NCI-H748 (cell line): Measurements from ENCODE around the gene MAGI1.
"Not testable (repeated sequence)": the region's sequence is repeated elsewhere in the genome, so short reads cannot be mapped to it uniquely, and the experiment has no call there.

Experiments
- DNase-seq: peaks from one replicate; lab custom pipeline; 2025; ENCODE audit not compliant: unreplicated experiment; lab: John Stamatoyannopoulos, UW

Gene MAGI1

DNA sequence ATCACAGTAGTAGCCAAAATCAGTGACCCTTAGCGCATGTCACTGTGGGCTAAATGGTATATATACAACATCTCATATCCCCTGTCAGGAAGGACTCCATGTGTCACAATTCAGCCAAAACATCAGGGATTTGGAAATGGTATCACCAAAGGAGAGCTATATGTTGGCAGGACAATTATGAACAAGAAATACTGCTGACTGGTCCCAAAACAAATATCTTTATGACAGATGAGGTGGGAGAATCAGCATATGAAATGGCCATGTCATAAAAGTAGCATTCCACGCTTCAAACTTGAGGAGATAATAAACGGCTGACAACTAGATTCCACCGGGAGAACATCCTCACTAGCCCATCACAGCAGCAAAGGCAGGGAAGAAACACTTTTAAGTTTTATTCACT, 158.4 kb downstream of the MAGI1 start:
- DNase-seq: no peak

DNA sequence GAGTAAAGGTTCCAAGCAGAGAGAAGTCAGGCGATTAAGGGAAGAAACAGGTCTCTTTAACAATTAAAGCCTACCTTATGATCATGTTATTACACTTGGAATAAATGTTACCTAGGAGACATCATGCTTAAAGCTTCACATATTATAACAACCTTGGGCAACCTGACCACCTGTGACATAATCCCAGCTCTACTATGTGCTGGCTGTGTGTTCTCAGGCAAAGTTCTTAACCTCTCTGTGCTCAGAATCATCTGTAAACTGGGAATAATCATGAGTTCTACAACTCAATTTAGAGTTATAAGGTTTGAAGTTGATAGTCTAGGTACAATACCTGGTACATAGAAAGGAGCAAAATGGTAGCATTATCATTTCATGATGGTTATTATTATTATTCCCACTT, 159.3 kb downstream of the MAGI1 start:
- DNase-seq: no peak

DNA sequence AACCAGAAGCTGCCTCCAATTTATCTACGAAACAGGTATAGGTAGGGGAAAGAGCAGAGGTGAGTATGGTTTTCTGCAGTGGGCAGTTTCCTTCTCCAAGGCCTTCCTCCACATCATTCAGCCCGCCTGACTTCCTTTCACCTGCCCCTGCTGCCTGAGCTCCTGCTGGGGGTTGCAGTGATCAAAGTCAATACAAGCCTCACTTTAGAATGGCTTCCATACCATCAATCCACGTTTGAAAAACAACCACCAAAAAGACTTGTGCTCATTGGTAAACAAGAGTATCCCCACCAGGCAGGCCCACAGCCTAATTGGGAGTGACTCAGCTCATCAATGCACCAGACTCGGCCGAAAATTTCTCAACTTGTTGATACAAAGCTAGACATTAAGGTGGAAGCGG, 159.9 kb downstream of the MAGI1 start:
- DNase-seq: peak; percentile 65

DNA sequence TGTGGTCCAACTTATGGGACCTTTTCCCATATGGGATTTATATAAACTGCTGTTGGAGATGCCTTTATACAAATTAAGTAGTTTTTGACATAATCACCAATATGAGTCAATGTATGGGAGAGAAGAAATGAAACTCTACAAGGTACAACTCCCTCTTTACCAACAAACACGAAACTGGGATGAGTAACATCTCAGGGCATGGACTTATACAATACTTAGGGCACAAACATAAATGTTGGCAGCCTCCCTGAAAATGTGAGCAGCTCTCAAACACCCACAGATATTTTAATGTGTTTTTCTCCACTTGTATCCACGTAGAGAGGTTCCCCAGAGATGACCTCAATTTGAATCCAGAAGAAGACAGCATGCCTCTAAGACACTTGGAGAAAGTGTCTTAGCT, 161.6 kb downstream of the MAGI1 start:
- DNase-seq: no peak

DNA sequence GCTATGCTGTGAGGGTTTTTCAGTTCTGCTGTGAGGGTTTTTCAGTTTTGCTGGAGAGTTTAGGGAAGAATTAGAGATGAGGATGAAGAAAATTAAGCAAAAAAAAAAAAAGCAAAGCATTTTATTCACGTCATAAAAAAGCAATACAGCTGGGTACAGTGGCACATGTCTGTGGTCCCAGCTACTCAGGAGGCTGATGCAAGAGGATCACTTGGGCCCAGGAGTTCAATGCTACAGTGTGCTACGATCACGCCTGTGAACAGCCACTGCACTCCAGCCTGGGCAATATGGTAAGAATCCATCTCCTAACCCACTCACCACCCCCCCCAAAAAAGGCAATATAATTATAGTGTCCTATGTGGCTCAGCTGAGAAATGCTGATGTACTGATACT, 162.7 kb downstream of the MAGI1 start:
- no peak for DNase-seq

DNA sequence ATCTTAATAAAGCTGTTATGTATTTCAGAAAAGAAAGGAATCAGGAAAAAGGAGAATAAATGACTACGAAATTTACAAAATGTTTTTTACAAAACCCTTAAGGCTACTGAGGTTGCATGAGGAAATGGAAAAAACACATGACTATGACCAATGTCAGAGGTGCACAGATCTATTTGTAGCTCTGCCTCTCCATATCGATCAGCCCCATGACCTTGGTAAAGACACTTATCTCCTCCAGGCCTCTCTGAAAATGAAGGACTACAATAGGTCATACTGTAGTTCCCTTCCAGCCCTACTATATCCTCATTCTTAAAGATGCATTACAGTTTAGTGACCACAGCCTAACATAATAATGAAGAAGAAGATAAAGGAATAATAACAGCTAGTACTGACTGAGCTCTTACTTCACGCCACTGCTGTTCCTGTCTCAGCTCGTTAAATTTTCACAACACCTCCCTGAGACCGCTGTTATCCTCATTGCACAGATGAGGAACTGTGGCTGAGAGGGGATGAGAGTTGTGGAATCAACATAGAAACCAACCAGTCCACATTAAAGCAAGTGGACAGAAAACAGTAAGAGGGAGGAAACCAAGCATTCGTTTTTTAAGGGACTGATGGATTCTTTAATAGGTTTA, 163.2 kb downstream of the MAGI1 start:
- DNase-seq: no peak

DNA sequence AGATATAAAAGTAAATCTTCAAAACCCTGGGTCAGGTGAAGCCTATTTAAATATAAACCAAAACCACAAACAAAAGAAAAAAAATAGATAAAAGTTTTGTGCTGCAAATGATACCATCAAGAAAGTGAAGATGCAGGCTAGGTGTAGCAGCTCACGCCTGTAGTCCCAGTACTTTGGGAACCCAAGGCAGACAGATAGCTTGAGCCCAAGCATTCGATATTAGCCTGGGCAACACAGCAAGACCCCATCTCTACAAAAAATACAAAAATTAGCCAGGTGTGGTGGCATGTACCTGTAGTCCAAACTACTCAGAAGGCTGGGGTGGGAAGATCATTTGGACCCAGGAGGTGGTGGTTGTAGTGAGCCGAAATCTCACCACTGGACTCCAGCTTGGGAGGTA, 164.8 kb downstream of the MAGI1 start:
- no peak for DNase-seq

DNA sequence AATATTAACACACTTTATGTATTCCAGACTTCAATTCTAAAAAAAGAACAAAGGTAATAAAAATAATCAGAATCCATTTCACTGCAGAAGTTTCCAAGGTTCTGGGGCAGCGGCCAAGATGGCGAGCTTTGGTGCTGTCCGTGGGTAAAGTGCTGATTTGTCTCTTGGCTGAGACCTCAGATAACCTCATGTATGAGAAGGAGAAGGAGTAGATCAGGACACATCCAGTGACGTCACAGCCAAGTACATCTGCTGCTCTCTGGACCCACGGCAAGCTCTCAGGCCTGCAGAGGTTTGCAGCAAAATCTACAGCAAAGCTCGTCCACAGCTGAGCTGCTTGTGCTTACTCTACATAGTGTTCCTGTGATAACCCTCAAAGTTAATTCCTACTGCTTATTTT, 165.7 kb downstream of the MAGI1 start:
- no peak for DNase-seq

DNA sequence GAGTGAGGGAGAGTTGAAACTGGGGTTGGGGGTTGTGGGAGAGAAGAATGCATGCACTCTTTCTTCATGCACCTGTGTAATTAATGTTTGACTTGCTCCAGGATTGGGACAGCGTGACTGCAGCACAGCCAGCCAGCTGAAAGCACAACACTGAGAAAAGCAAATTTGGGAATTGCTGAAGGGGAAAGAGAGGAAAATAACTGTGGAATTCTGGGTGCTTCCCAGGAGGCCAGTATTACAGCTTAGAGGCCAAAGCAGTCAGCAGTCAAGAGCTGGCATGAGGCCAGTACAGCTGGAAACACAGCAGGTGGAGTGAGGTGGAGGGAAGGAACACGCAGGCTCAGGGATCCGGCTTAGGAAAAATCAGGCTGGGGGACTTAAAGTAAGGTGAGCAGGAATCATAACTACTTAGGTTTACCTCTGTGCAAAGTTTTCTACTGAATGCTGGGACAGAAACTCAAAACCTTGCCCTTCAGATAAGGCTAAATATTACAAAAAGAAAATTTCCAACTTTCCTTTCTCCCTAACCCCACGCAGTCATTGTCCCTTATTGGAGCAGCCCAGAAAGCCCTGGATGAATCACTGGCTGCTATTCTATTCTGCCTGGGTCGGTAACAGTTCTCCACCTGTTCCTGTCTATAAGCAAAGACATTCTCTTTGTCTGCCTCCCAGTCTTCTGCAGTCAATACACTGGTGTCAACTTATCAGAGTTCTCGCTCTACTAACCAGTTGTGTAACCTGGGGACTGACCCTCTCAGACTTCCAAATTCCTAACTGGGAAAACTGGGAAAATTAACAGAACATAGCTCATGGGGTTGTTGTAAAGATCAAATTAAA, 167.2 kb downstream of the MAGI1 start:
- DNase-seq: peak; percentile 86

DNA sequence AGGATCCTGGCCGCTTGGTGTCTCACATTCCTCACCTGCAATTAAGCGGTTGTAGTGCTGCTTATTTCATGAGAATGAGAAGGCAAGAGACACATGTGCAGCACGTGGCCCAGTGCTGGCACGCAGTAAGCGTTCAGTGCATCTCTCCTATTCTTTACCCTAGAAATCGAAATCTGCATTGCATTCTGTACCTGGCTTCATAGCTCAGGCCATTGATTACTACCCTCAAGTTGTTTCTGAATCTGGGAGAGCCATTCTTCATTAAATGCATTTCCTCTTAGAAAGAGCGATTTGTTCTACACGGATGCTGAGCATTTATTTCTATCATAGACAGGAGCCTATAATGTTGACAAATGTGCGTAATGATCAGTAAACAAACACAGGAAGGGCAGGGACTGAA, 168.9 kb downstream of the MAGI1 start:
- DNase-seq: peak; percentile 19

DNA sequence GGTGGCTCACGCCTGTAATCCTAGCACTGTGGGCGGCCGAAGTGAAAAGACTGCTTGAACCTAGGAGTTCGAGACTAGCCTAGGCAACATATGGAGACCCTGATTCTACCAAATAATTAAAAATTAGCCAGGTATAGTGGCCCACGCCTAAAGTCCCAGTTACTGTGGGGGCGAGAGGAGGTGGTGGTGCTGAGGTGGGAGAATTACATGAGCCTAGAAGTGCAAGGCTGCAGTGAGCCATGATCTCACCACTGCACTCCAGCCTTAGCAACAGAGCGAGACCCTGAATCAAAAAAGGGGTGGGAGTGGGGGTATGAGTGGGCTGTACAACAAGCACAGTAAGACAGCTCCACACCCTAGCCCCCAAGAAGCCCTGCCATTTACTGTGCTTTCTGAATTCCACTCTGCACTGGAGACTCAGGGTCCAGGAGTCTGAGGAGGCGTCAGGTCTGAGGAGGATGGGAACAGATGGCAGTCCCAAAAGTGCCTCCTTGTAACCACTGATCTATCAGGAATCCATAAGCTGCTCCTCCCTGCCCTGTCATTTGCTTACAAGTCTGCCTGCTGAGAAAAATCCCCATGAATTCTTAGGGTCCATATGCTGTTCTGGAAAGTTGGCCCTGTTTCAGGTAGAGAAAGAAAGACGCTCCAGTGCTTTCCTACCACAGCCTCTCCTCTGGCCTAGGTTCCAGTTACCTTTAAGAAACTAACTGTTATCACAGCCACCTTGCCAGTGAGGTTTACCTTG, 171.1 kb downstream of the MAGI1 start:
- no peak for DNase-seq

DNA sequence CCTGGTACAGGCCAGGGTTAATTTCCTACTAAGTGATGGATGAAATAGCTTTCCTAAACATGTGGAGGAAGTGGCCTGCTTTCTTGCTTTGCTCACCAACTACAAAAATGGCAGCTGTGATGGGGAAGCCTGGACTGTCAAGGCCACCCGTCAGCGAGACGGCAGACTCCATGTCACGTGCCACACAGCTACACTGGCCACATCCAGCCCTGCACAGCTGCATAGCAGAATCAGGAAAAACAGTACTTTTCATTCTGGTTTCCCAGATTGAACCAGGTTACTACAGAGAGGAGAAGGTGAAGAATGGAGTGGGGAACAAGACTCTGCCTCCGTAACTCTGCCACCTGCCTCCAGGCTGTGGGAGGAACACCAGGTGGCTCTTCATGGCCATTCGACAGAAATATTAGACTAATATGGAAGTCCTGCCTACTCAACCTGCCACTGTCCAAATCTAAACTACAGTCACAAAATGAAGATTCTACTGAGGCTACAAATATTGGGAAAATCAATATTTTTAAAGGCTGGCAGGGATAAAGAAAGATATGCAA, 174.3 kb downstream of the MAGI1 start:
- DNase-seq: no peak

DNA sequence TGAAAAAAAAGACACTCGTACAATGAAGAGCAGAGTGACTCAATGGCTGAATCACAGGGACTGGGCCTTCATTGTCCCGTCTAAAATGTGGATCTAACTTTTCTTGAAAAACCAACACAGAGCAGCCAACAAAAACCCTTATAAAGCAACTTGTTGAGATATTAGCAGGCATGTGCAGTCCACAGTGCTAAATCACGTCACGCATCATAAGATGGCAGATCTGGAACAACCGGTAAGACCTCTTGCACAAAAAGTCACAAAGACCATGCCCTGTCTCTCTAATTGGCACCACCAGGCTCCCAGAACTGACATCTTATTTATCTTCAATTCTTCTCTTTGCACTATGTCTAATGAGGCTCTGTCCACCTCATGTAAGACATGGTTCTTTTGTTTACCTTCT, 177.0 kb downstream of the MAGI1 start:
- DNase-seq: no peak

DNA sequence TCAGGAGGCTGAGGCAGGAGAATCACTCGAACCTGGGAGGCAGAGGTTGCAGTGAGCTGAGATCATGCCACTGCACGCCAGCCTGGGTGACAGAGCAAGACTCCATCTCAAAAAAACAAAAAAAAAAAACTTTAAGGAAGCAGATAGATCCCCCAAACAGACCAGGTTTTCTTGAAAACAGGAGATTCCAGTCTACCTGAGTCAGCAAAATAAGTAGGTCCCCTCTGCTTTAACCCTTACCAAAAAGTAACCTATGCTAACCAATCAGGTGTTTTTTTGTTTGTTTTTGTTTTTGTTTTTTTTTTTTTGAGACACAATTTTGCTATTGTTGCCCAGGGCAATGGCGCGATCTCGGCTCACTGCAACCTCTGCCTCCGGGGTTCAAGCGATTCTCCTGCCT, 179.1 kb downstream of the MAGI1 start:
- DNase-seq: not testable (repeated sequence)

DNA sequence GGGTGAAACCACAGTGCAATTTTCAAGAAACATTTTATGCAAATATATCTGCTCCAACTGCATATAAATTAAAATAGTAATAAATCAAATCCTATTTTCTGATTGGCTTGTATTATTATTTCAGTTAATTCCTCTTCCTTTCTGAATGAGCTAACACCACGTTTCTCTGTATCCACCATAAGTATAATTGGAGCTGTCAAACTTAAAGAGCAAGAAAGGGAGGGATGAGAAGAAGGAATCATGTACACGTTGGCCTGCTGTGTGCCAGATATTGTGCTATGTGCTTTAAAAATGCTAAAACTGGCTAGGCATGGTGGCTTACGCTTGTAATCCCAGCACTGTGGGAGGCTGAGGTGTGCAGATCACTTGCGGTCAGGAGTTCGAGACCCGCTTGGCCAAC, 180.0 kb downstream of the MAGI1 start:
- DNase-seq: no peak

DNA sequence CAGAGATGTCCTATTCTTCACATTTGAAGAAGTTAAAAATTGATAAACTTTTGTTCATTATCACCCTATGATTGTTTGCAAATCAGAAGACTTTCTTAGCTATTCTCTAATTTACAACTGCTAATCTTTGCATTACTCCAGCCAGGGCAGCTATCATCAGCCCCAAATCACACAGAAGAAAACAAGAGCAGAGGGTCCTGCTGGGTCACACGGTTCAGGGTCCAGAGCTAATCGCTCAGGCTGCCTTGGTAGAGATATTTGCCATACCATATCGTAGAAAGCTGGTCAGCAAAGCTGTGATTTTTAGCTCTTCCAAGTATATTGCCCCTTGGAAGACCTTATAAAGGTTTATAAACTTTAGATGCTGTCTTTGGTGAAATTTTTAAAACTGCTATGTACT, 181.4 kb downstream of the MAGI1 start:
- DNase-seq: no peak

DNA sequence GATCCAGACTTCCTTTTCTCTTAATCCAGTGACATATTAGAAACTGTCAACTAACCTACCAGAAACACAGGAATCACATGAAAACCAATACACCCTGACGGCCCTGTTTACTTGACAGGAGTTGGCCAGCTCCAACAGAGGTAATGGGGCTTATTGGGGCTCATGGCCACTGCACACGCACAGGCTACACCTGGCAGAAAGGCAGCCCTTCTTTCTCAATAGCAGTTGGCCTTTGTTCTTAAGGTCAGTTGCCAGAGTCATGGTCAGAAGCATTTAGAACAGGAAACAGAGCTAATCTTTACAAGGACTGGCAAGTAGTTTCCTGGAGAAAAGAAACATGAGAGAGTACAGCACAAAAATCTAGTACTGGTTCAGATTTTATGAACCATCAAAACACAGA, 181.8 kb downstream of the MAGI1 start:
- no peak for DNase-seq

DNA sequence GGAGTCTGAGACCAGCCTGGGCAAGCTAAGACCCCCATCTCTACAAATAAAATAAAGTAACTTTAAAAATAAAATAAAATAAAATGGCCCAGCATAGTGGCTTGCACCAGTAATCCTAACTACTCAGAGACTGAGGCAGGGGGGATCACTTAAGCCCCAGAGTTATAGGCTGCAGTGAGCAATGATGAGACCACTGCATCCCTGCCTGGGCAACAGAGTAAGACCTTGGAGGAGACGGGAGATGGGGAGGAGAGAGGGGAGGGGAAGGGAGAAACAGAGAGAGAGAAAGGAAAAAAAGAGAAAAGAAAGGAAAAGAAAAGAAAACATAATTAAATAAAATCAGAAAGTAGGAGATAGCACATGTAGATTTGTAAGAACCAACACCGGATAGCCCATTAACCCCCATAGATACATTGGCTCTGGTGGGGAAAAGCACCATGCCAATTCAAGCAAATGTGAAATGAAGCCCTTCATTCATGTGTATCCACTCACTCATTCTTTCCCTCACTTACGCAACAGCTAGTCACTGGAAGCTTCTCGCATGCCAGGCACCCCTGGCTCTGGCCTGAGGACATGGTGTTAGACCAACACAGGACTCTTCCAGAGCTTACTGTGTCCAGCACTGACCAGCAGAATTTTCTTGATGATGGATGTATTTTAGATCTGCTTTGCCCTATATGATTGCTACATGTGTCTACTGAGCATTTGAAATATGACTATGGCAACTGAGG, 183.2 kb downstream of the MAGI1 start:
- DNase-seq: peak; percentile 44

DNA sequence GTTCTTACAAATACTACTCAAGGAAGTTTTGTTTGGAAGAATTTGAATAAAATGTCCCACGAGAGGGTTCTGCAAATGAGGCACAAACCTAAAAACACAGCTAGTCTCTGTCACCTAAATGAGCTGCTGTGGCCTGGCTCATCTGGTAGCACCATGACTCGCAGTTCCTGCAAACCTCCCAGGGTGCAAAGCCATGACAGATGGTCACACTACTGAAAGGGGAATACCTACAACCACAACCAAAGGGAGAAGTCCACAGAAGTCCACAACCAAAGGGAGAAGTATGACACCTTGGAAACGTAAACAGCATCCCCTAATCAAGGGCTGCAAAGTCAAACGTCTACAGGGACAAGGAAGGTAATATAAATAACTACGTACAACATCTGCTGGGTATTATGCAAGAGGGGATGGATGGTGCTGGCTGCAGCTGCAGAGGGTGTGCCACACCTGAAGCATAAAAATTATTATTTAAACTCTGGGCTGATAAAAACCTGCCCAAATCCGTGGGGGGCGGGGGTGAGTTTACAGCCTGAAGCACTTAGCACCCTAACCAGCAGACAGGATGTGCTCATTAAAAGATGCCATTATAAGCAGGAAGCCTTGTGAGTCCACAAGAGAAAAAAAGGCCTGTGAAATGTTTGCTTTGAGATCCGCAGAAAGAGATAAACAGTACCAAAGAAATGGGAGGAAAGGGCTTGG, 184.0 kb downstream of the MAGI1 start:
- DNase-seq: peak; percentile 92

DNA sequence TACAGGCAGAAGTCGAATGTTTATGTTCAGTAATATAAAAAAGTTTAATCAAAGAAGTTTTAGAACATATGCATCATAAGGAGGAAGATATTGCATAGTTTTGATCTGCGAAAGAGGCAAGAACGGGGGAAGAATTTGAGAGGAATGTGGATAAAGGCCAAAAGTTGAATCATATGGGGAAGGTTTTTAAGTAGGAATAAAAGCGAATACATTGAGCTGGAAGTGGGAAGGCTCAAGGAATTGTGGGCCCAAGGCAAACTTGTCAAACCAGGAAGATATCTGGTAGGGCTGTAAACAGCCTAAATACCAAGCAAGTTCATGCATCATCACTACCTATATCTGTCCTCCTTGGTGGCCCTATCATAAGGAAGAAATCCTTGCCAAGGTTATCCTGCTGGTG, 186.9 kb downstream of the MAGI1 start:
- DNase-seq: no peak

DNA sequence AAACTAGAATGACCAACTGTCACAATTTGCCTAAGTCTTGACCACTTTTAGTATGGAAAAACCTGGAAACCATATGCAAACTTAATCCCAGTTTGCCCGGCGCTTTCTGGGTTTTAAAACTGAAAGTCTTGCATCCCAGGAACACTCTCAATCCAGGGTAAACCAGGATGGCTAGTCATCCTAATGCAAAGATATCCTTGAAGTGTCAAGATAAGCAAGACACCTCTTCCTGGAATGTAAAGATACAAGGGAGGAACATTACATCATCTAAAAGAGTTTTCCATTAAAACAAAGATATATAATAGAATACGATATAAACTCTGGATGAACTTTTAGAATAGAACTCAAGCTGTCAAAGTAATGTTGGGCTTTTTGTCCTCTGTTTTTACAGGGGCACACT, 188.5 kb downstream of the MAGI1 start:
- no peak for DNase-seq
